ENCODE data around the gene NTM.

- TF ChIP-seq CTCF (optimal IDR thresholded peaks at IDR 0.05 in 1 of 3, IDR thresholded peaks at IDR 0.05 in 1 of 3, conservative IDR thresholded peaks at IDR 0.05 in 1 of 3; ENCODE audit: extremely low read depth in 1 of 3, insufficient read depth in 2 of 3, low read length in 3 of 3) (no peak), EZH2 (IDR thresholded peaks at IDR 0.05; ENCODE audit: low read length) (no peak)
Measured at GRCh38 chr11:132088551-132088950, 718.1 kb downstream of the NTM start.
